Activated CD8-positive, alpha-beta memory T cell treated with anti-CD3 and anti-CD28 coated beads for 1 hour (primary cell): ENCODE results near the gene HSD17B3.
"Not testable (repeated sequence)": the region's sequence is repeated elsewhere in the genome, so short reads cannot be mapped to it uniquely, and the experiment has no call there.

ENCODE experiments used
- DNase-seq, 2 donors: peaks; one replicate each; pipeline ENCODE4 v3.0.0-alpha.2; 2020; ENCODE audit warnings: low read depth in 1 of 2; ENCODE audit errors: extremely low read depth in 1 of 2

HSD17B3 gene

DNA sequence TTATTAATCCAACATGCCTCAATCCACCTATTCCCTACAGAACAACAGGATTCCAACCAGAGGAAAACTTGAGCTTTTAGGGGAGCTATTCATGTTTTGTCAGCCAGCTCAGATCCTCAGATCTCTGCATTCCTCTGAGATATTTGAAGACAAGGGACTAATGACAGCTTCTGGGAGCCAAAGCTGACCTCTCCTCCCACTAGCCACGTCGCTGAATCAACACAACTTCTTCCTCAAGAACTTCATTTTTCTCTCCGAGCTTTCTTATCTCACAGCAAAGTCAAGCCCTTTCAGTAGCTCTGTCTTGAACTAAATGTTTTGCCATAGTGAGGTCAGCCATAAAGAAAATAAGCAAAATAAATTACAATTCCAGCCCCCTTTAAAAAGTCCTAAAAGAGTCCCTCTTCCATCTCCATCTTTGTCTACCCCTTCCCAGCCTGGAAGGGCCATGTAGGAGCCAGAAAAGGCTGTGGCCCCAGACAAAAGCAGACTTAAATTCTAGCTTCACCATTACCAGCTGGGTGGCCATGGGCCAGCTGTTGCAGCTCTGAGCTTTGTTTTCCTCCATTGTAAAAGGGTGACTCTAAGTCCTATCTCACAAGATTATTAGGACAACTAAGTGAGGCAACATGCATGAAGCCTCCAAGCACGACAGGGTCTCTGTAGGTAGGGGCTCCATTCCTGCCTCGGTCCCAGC is 65.0 kb downstream of the HSD17B3 start:
- DNase-seq: no peak

DNA sequence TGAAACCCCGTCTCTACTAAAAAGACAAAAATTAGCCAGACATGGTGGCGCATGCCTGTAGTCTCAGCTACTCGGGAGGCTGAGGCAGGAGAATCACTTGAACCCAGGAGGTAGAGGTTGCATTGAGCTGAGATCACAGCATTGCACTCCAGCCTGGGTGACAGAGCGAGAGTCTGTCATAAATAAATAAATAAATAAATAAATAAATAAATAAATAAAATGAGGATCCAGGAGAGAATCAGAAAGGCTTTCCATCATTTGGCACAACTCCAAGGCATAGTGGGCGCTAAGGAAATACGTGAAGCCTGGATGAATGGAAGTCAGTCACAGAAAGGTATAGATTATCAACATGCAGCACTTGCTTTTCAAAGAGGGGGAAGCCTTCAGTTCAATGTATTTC is 65.6 kb downstream of the HSD17B3 start:
- DNase-seq: not testable (repeated sequence)

DNA sequence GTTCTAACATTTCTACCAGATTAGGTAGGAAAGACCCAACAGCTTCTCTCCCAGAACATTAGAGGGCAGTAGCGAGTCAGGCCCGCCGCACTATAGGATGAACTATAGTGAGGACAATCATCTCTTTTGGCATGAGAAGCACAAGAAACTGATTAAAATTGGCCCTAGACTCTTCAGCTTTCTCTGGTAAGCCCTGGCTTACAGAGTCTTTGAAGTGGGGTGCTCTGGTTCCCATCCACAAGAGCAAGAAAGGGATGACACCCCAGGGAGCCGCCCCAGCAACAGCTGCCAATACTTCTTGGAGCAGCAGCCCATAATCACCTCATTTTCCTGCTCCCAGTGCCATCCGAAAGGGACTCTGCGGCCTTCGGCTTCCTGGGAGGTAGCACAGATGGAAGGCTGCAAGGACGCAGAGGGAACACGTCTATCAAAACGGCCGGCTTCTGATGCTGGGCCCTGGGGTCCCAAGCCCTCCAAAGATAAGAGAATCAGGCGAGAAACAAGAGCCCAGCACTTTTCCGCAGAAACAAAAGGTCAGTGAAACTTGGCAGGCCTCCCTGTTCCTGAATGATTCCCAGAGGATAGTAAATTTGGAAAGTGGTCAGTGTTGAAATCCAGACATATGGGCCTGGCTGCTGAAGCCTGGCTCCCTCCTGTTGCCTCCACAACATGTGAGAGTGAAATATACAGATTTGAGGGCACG is 69.3 kb downstream of the HSD17B3 start:
- no peak for DNase-seq

DNA sequence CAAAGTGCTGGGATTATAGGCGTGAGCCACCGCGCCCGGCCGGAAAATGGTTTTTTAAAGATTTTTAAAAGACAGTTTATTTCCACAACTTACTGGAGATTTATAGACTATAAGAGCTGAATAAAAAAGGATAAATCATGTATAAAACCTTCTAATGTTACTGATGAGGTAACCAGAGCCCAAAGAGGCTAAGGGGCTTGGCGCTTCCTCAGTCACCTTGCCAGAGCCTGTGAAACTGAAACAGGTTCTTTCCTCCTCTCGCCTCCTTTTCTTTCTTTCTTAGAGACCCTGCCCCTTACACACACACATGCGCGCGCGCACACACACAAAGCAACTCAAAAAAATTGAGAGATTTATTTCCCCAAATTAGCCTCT is 69.8 kb downstream of the HSD17B3 start:
- no peak for DNase-seq

DNA sequence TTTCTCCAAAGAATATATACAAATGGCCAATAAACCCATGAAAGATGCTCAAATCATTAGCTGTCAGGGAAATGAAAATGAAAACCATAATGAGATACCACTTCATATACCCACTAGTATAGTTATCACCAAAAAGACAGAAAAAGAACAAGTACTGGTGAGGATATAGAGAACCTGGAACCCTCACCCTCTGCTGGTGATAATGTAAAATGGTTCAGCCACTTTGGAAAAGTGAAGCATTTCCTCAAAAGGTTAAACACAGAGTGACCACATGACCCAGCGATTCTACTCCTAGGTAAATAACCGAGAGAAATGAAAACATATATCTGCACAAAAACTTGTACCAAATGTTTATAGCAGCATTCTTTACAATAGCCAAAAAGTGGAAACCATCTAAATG is 72.0 kb downstream of the HSD17B3 start:
- DNase-seq: no peak

DNA sequence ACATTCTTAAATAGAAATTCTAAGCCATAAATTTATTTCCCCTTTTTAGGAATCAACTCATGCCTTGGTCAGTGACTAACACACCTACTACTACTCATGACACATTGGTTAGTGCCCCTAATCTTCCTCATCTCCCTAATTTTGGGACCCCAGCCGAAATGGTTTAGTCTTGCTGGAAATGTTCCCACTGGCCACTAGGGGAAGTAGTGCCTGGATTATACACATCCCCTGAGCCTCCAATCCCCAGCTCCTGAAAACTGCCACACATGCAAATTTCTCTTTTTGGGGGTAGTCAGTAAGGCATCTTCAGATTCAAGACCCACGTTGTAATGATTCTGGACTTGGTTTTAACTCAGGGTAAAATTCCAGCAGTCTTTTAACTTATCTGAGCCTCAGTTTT is 79.8 kb downstream of the HSD17B3 start:
- DNase-seq: no peak

DNA sequence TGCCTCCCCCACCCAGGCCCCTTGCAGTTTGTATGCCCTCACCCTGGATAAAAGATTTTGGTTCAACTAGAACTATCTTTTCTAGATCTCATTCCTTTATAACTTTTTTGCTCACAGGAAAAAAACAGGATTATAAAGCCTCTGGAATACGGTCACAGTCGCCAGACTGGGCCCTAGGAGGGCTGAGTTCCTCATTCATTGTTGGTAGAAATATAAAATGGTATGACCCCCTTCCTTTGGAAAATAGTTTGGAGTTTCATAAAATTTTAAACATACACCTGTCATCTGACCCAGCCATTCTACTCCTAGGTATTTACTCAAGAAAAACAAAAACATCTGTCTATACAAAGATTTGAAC is 82.1 kb downstream of the HSD17B3 start:
- DNase-seq: no peak

DNA sequence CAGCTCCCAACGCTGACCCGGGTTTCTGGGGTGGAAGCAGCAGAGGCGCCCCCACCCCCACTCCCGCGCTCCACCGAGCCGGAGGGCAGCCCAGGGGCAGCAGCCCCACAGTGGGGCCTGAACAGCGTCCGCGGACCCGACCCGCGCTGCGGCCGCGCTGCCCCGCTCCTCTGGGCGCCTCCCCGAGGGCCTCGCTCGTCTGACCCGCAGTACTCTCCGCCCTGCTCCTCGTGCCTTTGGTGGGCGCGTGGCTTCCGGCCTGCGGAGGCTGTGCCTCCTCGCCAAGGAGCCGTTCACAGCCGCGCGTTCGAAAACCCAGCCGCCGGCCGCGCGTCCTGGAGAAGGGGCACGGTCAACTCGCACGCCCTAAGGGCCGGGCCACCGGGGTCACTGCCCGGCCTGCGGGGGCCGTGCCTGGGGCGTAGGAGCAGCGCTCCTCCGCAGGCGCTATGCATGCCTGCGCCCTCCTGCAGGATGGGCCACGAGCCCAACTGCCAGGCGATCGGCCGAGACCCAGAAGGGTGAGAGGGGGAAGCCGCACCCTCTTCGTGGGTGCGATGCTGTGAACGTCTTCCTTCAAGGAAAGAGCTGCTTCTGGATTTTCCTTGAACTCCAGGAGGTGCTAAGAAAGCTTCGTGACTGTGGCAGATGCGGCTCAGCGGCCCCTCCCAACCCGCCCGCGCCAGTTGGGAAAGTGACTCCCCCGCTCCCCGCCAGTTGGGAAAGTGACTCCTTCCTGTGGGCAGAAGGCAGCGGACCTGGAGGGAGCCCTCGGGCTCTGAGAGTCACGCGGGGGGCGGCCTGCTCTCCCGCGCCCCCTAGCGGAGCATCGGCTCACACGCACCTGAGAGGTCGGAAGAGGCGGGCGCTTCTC is 82.7 kb downstream of the HSD17B3 start:
- DNase-seq: peak in 1 of 2 donors; percentile 30

DNA sequence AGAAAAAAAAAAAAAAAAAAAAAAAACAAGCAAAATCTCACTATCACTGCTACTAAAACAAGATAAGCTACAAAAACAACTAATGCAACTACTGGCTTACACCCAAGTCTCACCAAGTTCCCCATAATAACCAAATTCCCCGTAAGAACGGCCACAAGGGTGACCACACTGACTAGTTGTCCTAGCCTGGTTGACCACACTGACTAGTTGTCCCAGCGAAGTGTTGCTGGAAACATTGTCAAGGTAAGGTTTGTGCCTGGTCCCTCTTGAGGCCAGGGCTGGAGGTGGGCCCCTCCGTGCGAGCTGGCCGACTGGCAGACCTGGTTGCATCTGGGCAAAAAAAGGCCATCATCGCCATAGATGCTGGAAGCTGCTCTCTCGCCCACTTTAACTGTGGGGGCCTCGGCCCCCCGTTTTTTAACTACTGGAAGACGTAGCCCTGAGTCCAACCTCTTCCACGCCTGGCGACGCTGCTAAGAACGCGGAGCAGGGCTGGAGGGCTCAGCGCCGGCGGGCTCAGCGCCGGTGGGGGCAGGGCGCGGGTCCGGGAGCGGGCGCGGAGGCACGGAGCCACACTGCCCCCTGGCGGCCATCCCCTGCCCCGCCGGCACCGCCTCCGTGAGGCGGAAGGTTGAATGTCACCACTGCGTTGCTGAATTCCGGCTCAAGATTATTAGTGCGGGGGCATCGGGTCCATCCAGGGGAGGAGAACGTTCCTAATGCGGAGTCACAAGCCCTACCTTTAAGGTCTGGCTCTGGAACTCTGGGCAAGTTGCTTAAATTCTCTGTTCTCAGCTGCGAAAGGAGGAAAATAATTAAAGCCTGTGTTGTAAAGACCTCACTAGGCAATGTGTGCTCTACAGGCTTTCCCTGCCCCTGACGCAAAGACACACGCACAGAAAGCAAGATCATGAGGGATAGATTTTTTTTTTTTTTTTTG is 84.0 kb downstream of the HSD17B3 start:
- peak; percentile 37 to 73 for DNase-seq

DNA sequence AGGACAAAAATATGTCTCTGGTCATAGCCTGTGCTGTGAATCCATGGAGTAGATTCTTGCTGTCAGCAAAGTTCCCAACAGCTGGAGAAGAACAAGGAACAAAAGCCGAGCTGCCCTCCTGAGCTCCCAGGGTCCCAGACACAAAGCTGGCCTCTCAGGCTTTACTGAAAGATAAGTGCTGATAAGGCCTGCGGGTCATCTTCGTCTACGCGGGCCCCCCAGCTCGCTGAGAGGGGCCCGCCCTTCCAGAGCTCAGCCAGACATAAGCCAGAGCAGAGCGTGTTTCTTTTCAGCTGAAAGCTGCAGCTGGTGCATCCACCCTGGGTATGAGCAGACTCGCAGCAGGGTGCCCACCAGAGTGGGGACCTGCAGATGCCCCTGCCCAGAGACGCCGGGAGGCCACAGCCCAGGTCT is 84.7 kb downstream of the HSD17B3 start:
- DNase-seq: no peak

DNA sequence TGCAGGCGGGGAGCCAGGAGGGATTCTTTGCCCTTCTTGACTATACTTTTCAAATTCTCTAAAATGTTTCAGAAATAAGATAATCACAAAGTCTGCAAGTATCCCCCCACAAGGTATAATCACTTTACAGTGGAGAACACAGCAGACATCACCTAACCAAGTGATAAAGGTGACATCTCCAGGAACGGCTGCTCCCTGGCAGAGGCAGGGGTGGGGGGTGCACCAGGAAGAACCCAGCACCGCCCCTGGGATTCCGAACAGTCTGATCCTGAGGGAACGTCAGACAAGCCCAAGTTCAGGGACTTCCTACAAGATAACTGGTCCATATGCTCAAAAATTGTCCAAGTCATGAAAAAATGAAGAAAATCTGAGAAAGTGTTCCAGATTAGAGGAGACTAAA is 85.4 kb downstream of the HSD17B3 start:
- no peak for DNase-seq

DNA sequence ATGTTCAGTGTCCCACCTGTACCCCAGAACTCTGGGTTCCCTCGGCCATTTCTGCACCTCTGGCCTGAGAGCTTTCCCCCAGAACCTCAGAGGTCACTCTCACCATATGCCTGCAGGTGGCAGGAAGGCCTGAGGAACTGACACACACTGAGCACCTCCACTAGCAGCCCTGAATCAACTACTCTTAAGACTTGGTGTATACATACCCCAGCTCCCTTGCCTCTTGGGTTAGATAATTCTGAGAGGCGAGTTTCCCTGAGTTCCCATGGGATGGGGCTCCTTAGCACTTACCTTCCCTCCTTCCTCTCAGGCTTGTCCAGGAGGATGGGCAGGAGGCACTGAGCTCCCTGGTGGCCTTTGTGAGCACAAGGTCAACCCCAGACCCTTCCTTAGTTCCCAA is 86.1 kb downstream of the HSD17B3 start:
- no peak for DNase-seq

DNA sequence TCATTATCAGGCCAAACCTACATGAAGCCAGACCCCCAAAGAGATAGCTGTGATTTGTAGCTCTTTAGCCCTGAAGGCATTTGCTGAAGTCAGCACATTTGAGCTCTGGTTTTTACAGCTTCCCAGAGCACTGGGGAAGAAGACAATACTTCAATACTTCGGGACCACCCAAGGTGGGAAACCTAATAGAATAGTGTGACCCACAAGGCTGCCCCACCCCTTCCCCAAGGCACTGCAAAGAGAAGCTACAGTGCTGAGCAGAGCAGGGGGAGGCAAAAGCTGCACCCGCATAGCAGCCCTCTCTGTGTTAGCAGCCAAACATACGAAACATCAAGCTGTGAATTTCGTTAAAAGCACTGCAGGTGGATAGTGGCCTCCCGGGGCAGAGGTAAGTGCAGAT is 87.3 kb downstream of the HSD17B3 start:
- no peak for DNase-seq

DNA sequence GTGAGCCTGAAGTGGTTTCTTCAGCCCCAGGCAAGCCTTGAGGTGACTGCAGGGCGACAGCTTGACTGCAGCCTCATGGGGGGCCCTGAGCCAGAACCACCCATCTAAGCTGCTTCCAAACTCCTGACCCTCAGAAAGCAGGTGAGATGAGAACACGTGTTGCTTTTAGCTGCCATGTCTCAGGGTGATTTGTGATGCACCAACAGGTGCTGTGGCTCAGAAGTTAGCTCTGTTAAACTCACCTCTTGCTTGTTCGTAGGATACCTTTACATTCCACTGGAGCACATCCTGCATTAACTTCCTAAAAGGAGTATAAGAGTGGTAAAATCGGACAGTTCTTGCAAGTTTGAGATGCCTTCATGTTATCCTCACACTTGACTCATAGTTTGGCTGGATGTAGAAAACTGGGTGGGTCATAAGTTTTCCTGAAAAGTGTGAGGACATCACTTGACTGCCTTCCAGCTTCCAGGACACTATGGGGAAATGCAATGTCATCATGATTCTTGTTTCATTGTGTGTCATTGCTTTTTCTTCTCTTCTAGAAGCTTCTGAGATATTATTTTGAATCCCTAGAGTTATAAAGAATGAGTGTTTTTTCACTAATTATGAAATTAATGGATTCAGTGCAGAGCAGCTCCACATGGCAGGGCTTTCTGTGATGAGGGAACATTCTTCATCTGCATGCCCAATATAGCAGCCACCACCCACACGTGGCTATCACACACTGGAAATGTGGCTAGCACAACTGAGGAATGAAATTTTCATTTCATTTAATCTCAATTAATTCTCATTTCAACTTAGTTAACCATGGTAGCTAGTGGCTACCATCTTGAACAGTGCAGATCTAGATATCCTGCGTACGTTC is 92.3 kb downstream of the HSD17B3 start:
- no peak for DNase-seq

DNA sequence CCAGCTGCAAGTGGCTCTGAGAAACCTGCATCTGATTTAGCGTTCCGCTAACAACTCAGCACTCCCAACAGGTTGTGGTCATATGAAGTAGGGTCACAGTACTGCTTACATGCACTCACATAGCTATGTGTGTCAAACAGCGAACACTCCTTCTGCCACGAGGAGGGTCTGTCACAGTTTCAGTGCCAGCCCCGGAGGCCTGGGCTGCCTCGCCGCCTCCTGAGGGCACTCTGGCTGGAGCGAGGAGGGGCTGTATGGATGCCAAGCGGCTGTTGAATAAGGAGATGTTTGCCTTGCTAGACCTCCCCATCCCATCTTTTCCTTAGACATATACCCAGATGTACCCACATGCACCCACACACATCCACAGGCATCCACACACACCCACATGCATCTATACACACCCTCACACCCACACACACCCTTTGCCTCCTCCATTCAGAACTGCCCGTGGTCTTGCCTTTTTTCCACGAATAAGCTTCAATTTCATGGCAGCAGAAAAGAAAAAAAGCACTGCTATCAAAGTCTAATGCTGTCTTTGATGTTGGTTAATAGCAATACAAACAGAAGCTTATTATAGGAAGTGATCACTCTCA is 95.7 kb downstream of the HSD17B3 start:
- DNase-seq: no peak

DNA sequence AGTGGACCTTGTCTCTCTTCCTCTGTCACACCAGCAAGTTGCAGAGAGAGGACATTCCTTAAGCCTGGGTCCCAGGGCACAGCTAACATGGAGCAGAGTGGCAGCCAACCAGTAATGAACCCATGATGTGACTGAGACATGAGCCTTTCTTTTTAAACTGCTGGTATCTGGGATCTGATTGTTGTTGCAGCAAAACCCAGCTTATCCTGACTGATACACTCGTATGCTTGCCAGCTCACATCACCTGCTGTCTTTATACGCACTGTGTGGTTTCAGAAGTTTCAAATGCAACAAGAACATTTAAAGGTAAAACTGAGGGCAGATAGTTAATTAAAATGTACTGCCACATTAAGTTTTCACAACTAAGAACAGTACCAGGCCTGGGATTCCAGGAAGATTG is 97.1 kb downstream of the HSD17B3 start:
- no peak for DNase-seq

DNA sequence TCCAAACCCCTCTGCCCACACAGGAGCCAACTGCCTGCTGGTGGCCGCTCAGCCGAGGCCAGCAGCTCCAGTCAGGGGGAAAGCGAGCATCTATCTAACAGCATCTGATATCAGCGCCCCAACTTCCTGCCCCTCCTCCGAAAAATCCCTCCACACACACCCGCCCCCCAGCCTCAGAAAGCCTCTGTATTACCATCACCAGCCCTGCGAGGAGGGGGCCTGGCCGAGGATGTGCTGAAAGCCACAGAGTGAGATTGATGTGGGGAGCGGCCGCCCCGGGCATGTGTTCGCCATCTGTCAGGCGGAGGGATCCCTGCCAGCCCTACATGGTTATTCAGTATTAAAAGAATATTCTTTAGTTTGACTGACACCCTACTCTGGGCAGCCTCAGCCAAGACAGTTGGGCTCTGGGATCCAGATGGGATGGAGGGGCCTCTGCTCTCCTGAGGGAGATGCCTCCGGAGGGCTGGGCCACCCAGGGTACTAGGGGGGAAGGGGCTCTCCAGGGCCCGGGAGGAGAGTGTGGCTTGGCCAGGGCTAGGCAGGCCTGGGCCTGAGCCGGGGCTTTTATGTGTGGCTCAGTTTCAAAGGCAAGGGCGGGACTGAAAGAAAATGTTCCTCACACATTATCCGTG is 98.0 kb downstream of the HSD17B3 start:
- no peak for DNase-seq

DNA sequence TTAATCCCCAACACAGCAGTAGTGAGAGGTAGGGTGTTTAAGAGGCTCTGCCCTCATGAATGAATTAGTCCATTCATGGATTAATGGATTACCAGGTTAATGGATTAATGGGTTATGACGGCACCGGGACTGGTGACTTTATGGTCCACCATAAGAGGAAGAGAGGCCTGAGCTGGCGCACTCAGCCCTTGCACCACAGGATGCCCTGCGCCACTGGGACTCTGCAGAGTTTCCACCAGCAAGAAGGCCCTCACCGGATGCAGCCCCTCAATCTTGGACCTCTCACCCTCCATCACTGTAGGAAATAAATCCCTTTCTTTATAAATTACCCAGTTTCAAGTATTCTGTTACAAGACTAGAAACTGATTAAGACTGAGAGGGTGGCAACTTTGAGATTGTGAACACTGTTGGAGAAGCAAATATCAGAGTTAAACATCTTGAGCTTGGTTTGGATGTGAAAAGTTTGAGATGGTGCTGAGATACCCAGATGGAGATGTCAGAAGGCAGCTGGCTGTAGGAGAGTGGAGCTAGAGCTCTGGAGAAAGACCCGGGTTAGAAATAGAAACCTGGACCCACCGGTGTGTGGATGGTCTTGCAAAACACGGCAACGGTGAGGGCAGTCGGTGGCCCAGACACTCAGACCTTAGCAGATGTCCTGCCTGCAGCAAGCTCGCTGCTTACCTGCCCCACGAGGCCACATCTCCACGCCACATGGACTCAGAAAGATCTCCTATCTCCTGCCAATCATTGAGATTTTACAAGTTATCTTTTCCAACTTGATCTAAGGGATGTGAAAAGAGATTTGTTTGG is 98.8 kb downstream of the HSD17B3 start:
- DNase-seq: no peak
